AG09319 (cell line): ENCODE results near the gene CD81.

ENCODE experiments used
- DNase-seq: peaks from one replicate; pipeline ENCODE4 v3.0.0-alpha.2; 2010; ENCODE audit warnings: low read depth; ENCODE audit errors: extremely low read depth
- CTCF ChIP-seq: IDR thresholded peaks from 2 replicates; pipeline ENCODE4 v1.5.1; 2011; ENCODE audit warnings: low read depth, mild to moderate bottlenecking, inconsistent platforms, low read length, moderate library complexity

CD81 gene

GRCh38 chr11:2423157-2424025, 46.3 kb downstream of the CD81 start:
- DNase-seq = no peak
- no peak for TF ChIP-seq CTCF

GRCh38 chr11:2424811-2425495, 47.8 kb downstream of the CD81 start:
- no peak for TF ChIP-seq CTCF
- DNase-seq = no peak

GRCh38 chr11:2425506-2425905, 48.4 kb downstream of the CD81 start:
- no peak for DNase-seq
- TF ChIP-seq CTCF = no peak

- no peak for DNase-seq
- no peak for TF ChIP-seq CTCF
Observed at GRCh38 chr11:2426221-2426620, 49.1 kb downstream of the CD81 start.

GRCh38 chr11:2426826-2427521, 49.9 kb downstream of the CD81 start:
- no peak for TF ChIP-seq CTCF
- no peak for DNase-seq

GRCh38 chr11:2427721-2428321, 50.7 kb downstream of the CD81 start:
- no peak for TF ChIP-seq CTCF

More at GRCh38 chr11:2427721-2428321, 50.7 kb downstream of the CD81 start:
- no peak for DNase-seq
